Measurements from ENCODE around the gene SLC6A19.

DNA sequence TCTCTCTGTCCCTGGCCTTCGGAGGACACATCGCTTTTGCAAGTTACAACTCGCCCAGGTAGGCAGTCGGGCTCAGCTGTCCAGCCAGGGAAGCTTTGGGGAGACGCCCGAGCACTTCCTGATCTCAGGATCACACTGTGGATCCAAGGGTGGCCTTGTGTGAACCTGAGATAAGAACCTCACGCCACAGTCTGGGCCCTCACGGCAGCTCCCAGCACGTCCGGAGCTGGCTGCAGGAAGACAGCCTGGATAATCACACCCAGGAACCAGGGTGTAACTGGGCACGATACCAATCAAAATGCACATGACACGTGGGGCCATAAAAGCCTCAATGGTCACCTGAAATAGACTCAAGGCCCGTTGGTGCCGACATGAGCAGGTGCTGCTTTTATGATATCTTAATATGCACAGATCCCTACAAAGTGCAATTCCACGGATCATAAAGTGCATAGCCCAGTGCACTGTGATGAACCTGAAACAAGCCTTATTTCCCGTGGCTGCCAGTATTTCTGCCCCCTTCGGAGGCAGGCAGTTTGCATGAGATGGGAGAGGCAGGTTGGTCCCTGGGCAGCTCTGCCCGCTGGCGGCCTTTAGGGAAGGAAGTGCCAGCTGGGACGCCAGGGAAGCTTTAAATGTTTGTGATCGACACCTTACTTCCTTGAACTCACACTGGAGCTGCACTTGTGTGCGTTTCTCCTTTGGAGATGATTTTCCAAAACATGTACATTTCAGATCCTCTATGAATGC lies 38.3 kb downstream of the SLC6A19 start:
- TF ChIP-seq, protein P1, sequence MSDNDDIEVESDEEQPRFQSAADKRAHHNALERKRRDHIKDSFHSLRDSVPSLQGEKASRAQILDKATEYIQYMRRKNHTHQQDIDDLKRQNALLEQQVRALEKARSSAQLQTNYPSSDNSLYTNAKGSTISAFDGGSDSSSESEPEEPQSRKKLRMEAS (IDR thresholded peaks at IDR 0.05) = no peak
- TF ChIP-seq, protein P2, sequence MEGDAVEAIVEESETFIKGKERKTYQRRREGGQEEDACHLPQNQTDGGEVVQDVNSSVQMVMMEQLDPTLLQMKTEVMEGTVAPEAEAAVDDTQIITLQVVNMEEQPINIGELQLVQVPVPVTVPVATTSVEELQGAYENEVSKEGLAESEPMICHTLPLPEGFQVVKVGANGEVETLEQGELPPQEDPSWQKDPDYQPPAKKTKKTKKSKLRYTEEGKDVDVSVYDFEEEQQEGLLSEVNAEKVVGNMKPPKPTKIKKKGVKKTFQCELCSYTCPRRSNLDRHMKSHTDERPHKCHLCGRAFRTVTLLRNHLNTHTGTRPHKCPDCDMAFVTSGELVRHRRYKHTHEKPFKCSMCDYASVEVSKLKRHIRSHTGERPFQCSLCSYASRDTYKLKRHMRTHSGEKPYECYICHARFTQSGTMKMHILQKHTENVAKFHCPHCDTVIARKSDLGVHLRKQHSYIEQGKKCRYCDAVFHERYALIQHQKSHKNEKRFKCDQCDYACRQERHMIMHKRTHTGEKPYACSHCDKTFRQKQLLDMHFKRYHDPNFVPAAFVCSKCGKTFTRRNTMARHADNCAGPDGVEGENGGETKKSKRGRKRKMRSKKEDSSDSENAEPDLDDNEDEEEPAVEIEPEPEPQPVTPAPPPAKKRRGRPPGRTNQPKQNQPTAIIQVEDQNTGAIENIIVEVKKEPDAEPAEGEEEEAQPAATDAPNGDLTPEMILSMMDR (IDR thresholded peaks at IDR 0.05; ENCODE audit: low read depth, low read length, missing input control) = no peak
- TF ChIP-seq RAD21 (IDR thresholded peaks at IDR 0.05) = no peak
